ENCODE results near the gene EFHC1. TPM values are rescaled to one million over a fixed set of nuclear protein-coding genes. Genes with fewer than 3 reads are reported as not detected.

Gene EFHC1
- total RNA-seq, 4 donors from 2014 or later: 10.2 to 33.0 (median 20.8) TPM

DNA sequence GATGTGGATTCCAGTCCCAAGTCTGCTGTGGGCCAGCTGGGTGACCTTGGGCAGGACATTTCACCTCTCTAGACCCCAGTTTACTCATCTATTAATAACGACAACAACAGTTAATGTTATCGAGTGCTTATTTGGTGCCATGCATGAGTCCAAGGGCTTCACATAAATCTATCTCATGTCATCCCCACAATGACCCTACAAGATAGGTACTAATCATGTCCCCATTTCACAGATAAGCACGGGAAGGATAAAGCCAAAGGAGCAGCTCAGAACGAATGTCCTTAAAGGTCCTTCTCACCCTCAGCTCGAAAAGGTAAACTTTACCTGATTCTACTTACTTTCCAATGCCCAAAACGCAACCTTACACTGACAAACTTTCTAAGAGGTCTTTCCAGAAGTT is 121.0 kb downstream of the EFHC1 start:
- DNase-seq (ENCODE audit: low spot score): no peak
- ATAC-seq (ENCODE audit: low FRiP score): no peak
- TF ChIP-seq, protein P1, sequence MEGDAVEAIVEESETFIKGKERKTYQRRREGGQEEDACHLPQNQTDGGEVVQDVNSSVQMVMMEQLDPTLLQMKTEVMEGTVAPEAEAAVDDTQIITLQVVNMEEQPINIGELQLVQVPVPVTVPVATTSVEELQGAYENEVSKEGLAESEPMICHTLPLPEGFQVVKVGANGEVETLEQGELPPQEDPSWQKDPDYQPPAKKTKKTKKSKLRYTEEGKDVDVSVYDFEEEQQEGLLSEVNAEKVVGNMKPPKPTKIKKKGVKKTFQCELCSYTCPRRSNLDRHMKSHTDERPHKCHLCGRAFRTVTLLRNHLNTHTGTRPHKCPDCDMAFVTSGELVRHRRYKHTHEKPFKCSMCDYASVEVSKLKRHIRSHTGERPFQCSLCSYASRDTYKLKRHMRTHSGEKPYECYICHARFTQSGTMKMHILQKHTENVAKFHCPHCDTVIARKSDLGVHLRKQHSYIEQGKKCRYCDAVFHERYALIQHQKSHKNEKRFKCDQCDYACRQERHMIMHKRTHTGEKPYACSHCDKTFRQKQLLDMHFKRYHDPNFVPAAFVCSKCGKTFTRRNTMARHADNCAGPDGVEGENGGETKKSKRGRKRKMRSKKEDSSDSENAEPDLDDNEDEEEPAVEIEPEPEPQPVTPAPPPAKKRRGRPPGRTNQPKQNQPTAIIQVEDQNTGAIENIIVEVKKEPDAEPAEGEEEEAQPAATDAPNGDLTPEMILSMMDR (IDR thresholded peaks at IDR 0.05): no peak

DNA sequence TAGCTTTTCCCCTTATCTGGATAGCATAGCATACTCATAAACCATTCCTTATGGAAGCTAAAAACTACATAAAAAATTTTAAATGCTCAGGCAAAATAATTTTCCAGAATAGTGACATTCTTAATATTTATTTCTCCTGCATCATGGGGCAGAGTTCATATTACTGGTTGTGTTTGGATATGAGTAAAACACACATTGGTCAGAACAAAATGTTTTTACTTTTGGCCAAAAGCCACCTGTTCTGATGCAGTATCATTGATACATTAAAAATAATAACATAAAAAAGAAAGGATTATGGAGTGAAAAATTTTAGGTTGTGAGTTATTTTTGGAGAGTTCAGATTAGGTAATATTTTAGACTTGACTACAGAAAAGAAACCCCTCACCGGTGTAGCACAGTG is 123.1 kb downstream of the EFHC1 start:
- ATAC-seq (ENCODE audit: low FRiP score) (no peak), DNase-seq (ENCODE audit: low spot score) (no peak)
- TF ChIP-seq, protein P1 (IDR thresholded peaks at IDR 0.05): no peak

DNA sequence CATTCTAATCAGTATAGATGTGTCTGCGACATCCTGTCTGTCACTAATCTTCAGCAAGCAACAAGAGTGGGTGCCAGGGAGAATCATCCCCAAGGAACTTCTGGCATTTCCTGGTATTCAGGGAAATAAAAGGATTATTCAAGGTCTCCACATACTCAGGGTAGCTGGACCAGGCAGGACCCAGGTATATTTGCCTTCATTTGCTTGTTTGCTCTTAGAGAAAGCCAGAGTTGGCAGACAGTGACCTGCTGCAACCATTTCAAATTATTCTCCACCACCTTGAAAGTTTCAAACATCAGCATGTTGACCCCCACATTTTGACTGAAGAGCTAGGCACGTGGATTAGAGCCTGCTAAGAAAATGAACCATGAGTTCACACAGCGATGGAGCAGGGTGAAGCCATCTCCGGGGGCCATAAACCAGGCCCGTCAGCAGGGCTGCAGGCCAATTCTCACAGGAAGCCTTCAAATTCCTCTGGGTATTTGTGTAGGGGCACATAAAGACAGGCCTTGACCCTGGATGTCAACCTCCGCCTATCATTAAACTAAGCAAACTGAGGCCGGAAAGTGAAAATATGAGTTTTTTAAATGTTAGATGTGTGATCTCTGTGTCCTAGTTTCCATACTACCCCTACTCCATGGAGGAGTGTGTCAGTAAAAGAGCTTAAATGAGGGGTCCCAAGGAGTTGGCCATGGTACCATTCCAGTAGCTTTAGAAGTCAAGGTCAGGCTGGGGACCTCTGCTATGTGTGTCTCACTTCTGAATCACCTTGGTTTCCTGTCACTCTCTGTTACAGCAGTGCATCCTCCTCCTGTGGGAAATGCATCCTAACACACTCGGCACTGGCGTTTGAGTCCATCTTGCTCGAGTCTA is 123.8 kb downstream of the EFHC1 start:
- ATAC-seq (ENCODE audit: low FRiP score): no peak

DNA sequence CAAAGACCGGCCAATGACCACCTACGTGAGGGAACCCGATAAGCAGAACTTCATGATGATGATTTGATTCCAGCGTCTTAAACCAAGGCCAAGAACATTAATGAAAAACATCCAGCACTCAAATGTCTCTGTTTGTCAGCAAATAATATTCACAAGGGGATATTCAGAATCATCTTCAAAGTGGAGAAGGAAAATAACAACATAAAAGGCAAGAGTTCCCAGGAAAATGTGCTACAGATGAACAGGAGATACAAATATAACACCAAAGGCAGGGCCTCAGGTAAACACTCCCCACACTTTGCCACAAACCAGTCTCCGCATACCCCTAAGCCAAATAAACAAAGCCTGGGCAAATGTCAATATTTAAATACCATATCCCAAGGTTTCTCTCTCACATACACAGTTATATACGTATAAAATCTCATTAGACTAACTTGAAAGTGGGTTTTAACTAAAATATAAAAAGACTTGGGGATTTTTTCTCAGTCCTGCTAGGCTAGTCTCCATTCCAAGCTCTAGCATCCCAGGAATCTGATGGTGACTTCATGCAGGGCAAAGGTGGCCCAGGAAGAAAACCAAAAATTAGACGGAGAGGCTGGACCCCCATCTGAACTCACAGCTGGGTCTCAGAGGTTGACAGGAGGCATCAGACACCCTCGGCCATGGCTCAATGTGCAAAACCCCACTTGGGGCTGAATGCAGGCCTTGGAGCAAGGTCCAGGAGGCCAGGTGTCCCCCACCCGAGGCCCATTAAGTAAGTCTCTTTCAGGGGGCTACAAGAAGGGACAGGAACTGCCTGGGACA is 124.7 kb downstream of the EFHC1 start:
- no peak for ATAC-seq (ENCODE audit: low FRiP score)
- TF ChIP-seq, protein P1 (IDR thresholded peaks at IDR 0.05): no peak

More for the DNA sequence above, 123.8 kb downstream of the EFHC1 start:
- TF ChIP-seq, protein P1 (IDR thresholded peaks at IDR 0.05): no peak
- no peak for DNase-seq (ENCODE audit: low spot score)

DNA sequence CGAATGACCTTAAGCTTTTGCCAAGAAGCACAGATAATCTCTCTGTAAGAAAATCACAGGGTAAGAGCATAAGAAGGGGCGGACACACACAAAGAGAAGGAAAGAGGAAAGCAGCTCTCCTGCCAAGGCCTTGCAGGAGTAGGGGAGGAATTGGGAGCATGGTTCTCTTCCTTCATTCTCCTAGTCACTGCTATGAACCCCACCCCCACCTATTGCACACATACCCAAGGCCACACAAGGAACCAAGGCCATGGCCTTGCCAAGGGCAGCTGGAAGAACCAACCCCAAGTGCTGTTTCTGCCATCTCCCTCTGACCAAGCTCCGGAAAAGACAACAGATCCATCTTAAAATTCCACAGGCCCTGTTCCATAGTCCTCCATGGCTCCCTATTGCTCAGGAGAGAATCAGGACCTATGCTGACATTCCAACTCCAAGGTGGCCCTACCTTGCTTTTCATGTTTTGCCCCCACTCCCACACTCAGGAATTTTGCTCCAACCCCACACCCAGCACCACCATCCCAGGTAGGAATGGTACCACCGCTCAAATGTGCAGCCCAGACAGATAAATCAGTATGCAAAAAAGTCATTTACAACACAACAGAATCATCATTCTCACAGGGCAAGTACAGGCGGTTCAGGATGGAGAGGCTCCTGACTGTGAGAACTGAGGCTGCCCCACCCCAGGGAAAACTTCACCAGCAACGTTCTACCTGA is 125.4 kb downstream of the EFHC1 start:
- TF ChIP-seq, protein P1 (IDR thresholded peaks at IDR 0.05): no peak
- DNase-seq (ENCODE audit: low spot score) (no peak), ATAC-seq (ENCODE audit: low FRiP score) (no peak)

More for the DNA sequence above, 124.7 kb downstream of the EFHC1 start:
- DNase-seq (ENCODE audit: low spot score): no peak

DNA sequence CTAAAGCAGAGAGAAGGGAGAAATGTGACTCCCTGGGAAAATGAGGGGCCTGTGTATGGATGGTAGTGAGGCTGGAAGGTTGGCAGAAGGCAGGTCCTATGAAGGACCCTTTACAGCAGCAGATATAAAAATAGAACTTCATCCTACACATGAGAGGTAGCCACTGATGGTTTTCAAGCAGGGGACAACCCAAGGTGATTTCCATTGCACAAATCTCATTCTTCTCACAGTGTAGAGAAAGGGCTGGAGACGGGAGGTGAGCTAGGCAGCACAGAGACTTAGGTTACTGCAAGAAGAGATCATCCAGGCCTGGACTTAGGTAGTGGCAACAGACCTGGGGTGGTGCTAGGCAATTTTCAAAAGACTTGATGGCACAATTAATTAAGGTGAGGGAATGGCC is 126.0 kb downstream of the EFHC1 start:
- DNase-seq (ENCODE audit: low spot score): no peak
- ATAC-seq (ENCODE audit: low FRiP score): no peak
- TF ChIP-seq, protein P1 (IDR thresholded peaks at IDR 0.05): no peak

Data from omental fat pad (tissue), 4 donors.